Pancreas (tissue), 10 donors: ENCODE results near the gene HELLS. TPM values are rescaled to one million over a fixed set of nuclear protein-coding genes. Genes with fewer than 3 reads are reported as not detected.
"Not testable (repeated sequence)": the region's sequence is repeated elsewhere in the genome, so short reads cannot be mapped to it uniquely, and the experiment has no call there.

ENCODE experiments used
- ATAC-seq, 4 donors: fragments of 200-7000 bp; cut with Tn5 transposase; one replicate each; pipeline versions ENCODE4 v1.8.0 to v1.9.1; 2020; ENCODE audit warnings: mild to moderate bottlenecking in 4 of 4, moderate library complexity in 4 of 4
- DNase-seq, 6 donors: peaks; one replicate each; pipeline ENCODE4 v3.0.0-alpha.2; 2020
- FAIRE-seq: peaks from 2 replicates; lab custom pipeline; 2012; peaks lifted over from hg19 to GRCh38; lab: Jason Lieb, UNC
- H3K27ac ChIP-seq, 4 donors: fragments of 200-600 bp; sonication (generic); 1 replicate in 3 of 4; 2 replicates in 1 of 4; pipeline versions ENCODE4 v1.5.0 to v1.8.0; 2020
- H3K27me3 ChIP-seq, 4 donors: fragments of 200-600 bp; one replicate each; pipeline ENCODE4 v1.8.0; 2021
- H3K36me3 ChIP-seq, 3 donors: fragments of 200-600 bp; sonication (generic) in 1 of 3; one replicate each; pipeline versions ENCODE4 v1.5.0 to v1.8.0; 2020 to 2021
- H3K4me1 ChIP-seq, 3 donors: fragments of 200-600 bp; one replicate each; pipeline ENCODE4 v1.8.0; 2021
- H3K4me3 ChIP-seq, 4 donors: fragments of 200-600 bp; sonication (generic) in 2 of 4; one replicate each; pipeline versions ENCODE4 v1.5.0 to v1.8.0; 2020 to 2021
- H3K9me3 ChIP-seq, 4 donors: fragments of 200-600 bp; one replicate each; pipeline ENCODE4 v1.8.0; 2021
- CTCF ChIP-seq, 4 donors: fragments of 200-600 bp; sonication (generic) in 3 of 4; IDR thresholded peaks; one replicate each; pipeline versions ENCODE4 v1.5.0 to v1.8.0; 2021; ENCODE audit warnings: antibody characterized with exemption in 4 of 4
- WGBS, 2 donors: extraction: QIAGEN DNeasy Blood & Tissue Kit; methylation state at CpG; one replicate each; pipeline ENCODE4 v1.1.7; 2013; 5-methylcytosine and 5-hydroxymethylcytosine counted together
- intact Hi-C, 3 donors: fragments of 100-400 bp; cut with DNase I; formaldehyde crosslinking; loops; one replicate each; pipeline versions ENCODE4 v1.11.1 to v1.14.2; 2022
- polyA plus RNA-seq, 2 donors: library from polyadenylated mRNA; stranded (reverse); fragments of 200-250 nt; gene quantifications; one replicate each; pipeline ENCODE4 v1.2.3, GENCODE V29; 2013
- total RNA-seq, 6 donors: library from RNA; stranded (reverse); fragmentation: NEBNext Ultra II Directional in 4 of 6; extraction: Animal tissue kit (Norgen Biotek cat#: 25700) in 4 of 6; gene quantifications; one replicate each; pipeline versions ENCODE4 v1.2.1 to v1.2.4, GENCODE V29; 2021 to 2023
- donor health status: healthy with polysubstance abuse.
- donor health status: DM: no; HTN: no; CAD: no; lungs with moderate emphysema.
- donor health status: DM: no; HTN: no; CAD: no.
- donor health status: control.
- donor health status: control.
- donor health status: Bipolar disorder and iron deficiency.
- donor health status: DM: yes; HTN: yes; CAD: no.
- donor health status: DM: no; HTN: no; CAD: no.
- donor health status: DM: no; HTN: no; CAD: no.
- donor health status: DM: yes; HTN: yes; CAD: no.

The HELLS gene
- total and polyA plus RNA-seq, 8 donors, result 1.1 to 4.2 (median 2.7) TPM

GRCh38 chr10:94632954-94633353, 87.4 kb downstream of the HELLS start:
- Histone ChIP-seq H3K4me1 (no peaks in the 10 kb centered on the region), H3K4me3 (no peak overlapping the region), H3K36me3 (no peaks in the 10 kb centered on the region), H3K27ac (no peak overlapping the region), H3K9me3 (no peaks in the 10 kb centered on the region), H3K27me3 (no peaks in the 10 kb centered on the region)
- no peak for FAIRE-seq
- no peak for TF ChIP-seq CTCF (IDR thresholded peaks at IDR 0.05)
- 91 to 92% methylated on average over 1 of the region's 1 CpG for WGBS, 2 donors
- intact Hi-C loops, result no loop called here
- ATAC-seq, result no peak
- no peak for DNase-seq

GRCh38 chr10:94638097-94638496, 92.5 kb downstream of the HELLS start:
- H3K4me1 ChIP-seq, H3K27me3 ChIP-seq, DNase-seq, intact Hi-C loops, H3K4me3 ChIP-seq, ATAC-seq, H3K27ac ChIP-seq, FAIRE-seq, H3K36me3 ChIP-seq, H3K9me3 ChIP-seq: not testable (repeated sequence)
- 96 to 97% methylated on average over 4 of the region's 4 CpGs for WGBS, 2 donors

- no peak for ATAC-seq
- no peak overlapping the region for H3K4me3 ChIP-seq
- no peaks in the 10 kb centered on the region for H3K27me3 ChIP-seq
- FAIRE-seq, result no peak
- no peak for DNase-seq
- H3K9me3 ChIP-seq, result no peaks in the 10 kb centered on the region
- intact Hi-C loops, result no loop called here
- H3K4me1 ChIP-seq, result no peaks in the 10 kb centered on the region
- no peak for TF ChIP-seq CTCF (IDR thresholded peaks at IDR 0.05)
- H3K27ac ChIP-seq, result no peak overlapping the region
- H3K36me3 ChIP-seq, result no peaks in the 10 kb centered on the region
- 85 to 90% methylated on average over 8 of the region's 8 CpGs for WGBS, 2 donors
These were observed 94.3 kb downstream of the HELLS start for GRCh38 chr10:94639902-94640301.

GRCh38 chr10:94640562-94640961, 95.0 kb downstream of the HELLS start:
- Histone ChIP-seq H3K27me3 (no peaks in the 10 kb centered on the region), H3K27ac (no peak overlapping the region), H3K4me1 (no peaks in the 10 kb centered on the region), H3K9me3 (no peaks in the 10 kb centered on the region), H3K36me3 (no peaks in the 10 kb centered on the region), H3K4me3 (no peak overlapping the region)
- FAIRE-seq (no peak), DNase-seq (no peak), ATAC-seq (no peak)
- WGBS, 2 donors, result 56 to 74% methylated on average over 3 of the region's 3 CpGs
- no peak for TF ChIP-seq CTCF (IDR thresholded peaks at IDR 0.05)
- intact Hi-C loops, result no loop called here

GRCh38 chr10:94641480-94641879, 95.9 kb downstream of the HELLS start:
- intact Hi-C loops, result no loop called here
- 82 to 87% methylated on average over 4 of the region's 4 CpGs for WGBS, 2 donors
- Histone ChIP-seq H3K27ac (no peak overlapping the region), H3K4me1 (no peaks in the 10 kb centered on the region), H3K4me3 (no peak overlapping the region), H3K9me3 (no peaks in the 10 kb centered on the region), H3K36me3 (no peaks in the 10 kb centered on the region), H3K27me3 (no peaks in the 10 kb centered on the region)
- DNase-seq (no peak), ATAC-seq (no peak), FAIRE-seq (no peak)
- TF ChIP-seq CTCF (IDR thresholded peaks at IDR 0.05), result no peak
